DND-41 (cell line): ENCODE results near the gene LSM4.

ENCODE experiments used
- EZH2 ChIP-seq: IDR thresholded peaks from 3 replicates; pipeline ENCODE4 v1.6.1; 2012; ENCODE audit warnings: borderline replicate concordance, low read depth, mild to moderate bottlenecking, moderate library complexity, low read length, inconsistent platforms; ENCODE audit not compliant: severe bottlenecking
- TF ChIP-seq, protein P1 (sequence below): IDR thresholded peaks from 2 replicates; pipeline ENCODE4 v1.5.1; 2012; ENCODE audit warnings: borderline replicate concordance, low read length, moderate library complexity, mild to moderate bottlenecking; ENCODE audit not compliant: poor library complexity, severe bottlenecking; ENCODE audit errors: extremely low read depth

DNA sequence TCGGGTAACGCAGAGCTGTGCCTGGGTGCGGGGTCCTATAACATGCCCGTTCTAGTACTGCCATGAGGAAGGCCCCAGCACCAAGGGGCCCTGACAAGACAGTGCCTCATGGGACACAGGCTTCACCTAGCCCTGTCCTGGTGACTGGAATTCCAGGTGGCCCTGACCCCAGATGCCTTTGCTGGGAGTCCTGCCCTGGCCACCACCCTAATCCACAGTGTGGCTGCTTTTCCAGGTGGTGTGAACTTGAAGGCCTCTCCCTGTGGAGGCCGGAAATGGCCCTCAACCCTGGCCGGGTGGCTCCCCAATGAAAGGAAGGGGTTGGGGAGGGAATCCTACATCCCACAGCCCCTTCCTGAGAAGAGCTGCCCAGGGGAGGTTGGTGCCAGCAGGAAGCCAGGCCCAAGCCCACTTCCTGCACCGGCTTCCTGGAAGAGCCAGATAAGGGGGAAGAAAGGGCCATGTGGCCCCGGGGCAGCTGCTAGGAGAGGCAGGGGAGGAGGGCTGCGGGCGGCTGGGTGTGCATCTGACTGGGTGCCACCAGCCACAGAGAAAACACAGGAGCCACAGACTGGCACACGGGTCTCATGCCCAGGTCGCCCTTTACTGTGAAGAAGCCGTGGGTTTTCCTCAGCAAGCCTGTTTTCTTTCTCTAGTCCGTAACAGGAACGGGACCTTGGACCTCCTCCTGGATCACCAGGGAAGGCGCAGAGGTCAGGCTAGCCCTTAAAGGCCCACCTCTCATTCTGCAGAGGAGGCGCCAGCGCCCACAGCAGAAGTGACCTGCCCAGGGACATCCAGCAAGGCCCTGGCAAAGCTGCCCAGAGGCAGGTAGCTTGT, 4.7 kb downstream of the LSM4 start:
- TF ChIP-seq, protein P1, sequence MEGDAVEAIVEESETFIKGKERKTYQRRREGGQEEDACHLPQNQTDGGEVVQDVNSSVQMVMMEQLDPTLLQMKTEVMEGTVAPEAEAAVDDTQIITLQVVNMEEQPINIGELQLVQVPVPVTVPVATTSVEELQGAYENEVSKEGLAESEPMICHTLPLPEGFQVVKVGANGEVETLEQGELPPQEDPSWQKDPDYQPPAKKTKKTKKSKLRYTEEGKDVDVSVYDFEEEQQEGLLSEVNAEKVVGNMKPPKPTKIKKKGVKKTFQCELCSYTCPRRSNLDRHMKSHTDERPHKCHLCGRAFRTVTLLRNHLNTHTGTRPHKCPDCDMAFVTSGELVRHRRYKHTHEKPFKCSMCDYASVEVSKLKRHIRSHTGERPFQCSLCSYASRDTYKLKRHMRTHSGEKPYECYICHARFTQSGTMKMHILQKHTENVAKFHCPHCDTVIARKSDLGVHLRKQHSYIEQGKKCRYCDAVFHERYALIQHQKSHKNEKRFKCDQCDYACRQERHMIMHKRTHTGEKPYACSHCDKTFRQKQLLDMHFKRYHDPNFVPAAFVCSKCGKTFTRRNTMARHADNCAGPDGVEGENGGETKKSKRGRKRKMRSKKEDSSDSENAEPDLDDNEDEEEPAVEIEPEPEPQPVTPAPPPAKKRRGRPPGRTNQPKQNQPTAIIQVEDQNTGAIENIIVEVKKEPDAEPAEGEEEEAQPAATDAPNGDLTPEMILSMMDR: no peak
- no peak for TF ChIP-seq EZH2
